Measurements from ENCODE around the gene EPB42. TPM values are rescaled to one million over a fixed set of nuclear protein-coding genes. Genes with fewer than 3 reads are reported as not detected.

EPB42 gene
- total RNA-seq, 6 donors from 2014 or later, result 0.39 TPM; not detected in 5

GRCh38 chr15:43266834-43267233, 46.0 kb upstream of the EPB42 start, which contains the start of gene TGM5:
Gene TGM5 (minus strand): TSS chr15:43266928. CDS start chr15:43266849, 79 bp downstream.
- no peak for TF ChIP-seq POLR2AphosphoS5 (IDR thresholded peaks at IDR 0.05)
- TF ChIP-seq POLR2A (IDR thresholded peaks at IDR 0.05), result no peak
- no peak for TF ChIP-seq EP300 (IDR thresholded peaks at IDR 0.05)
- TF ChIP-seq, protein P1, sequence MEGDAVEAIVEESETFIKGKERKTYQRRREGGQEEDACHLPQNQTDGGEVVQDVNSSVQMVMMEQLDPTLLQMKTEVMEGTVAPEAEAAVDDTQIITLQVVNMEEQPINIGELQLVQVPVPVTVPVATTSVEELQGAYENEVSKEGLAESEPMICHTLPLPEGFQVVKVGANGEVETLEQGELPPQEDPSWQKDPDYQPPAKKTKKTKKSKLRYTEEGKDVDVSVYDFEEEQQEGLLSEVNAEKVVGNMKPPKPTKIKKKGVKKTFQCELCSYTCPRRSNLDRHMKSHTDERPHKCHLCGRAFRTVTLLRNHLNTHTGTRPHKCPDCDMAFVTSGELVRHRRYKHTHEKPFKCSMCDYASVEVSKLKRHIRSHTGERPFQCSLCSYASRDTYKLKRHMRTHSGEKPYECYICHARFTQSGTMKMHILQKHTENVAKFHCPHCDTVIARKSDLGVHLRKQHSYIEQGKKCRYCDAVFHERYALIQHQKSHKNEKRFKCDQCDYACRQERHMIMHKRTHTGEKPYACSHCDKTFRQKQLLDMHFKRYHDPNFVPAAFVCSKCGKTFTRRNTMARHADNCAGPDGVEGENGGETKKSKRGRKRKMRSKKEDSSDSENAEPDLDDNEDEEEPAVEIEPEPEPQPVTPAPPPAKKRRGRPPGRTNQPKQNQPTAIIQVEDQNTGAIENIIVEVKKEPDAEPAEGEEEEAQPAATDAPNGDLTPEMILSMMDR (IDR thresholded peaks at IDR 0.05), result no peak
- H3K27ac ChIP-seq, result no peak within 1 kb of the TSS
- ATAC-seq (ENCODE audit: low FRiP score in 2 of 2), result no peak
- no peaks in the 10 kb centered on the region for H3K36me3 ChIP-seq
- no peaks in the 10 kb centered on the region for H3K27me3 ChIP-seq
- WGBS, 2 donors, result 70 to 71% methylated on average over 5 to 8 of the region's 8 CpGs
- no peak for DNase-seq
- no peaks in the 10 kb centered on the region for H3K4me1 ChIP-seq
- H3K9me3 ChIP-seq, result no peaks in the 10 kb centered on the region
- no peak within 1 kb of the TSS for H3K4me3 ChIP-seq

- Histone ChIP-seq H3K36me3 (no peaks in the 10 kb centered on the region), H3K27me3 (no peaks in the 10 kb centered on the region), H3K4me3 (no peak overlapping the region), H3K27ac (no peak overlapping the region), H3K9me3 (no peaks in the 10 kb centered on the region), H3K4me1 (no peaks in the 10 kb centered on the region)
- DNase-seq, result no peak
- TF ChIP-seq, protein P1 (IDR thresholded peaks at IDR 0.05), result no peak
- TF ChIP-seq POLR2AphosphoS5 (IDR thresholded peaks at IDR 0.05), result no peak
- no peak for TF ChIP-seq EP300 (IDR thresholded peaks at IDR 0.05)
- TF ChIP-seq POLR2A (IDR thresholded peaks at IDR 0.05), result no peak
- WGBS, 2 donors, result 89 to 100% methylated on average over 2 of the region's 2 CpGs
- no peak for ATAC-seq (ENCODE audit: low FRiP score in 2 of 2)
Measured at GRCh38 chr15:43266386-43266785, 45.6 kb upstream of the EPB42 start.

GRCh38 chr15:43260011-43260615, 39.3 kb upstream of the EPB42 start:
- Histone ChIP-seq H3K4me3 (no peak overlapping the region), H3K36me3 (no peaks in the 10 kb centered on the region), H3K27me3 (no peaks in the 10 kb centered on the region), H3K4me1 (no peaks in the 10 kb centered on the region), H3K9me3 (no peaks in the 10 kb centered on the region), H3K27ac (no peak overlapping the region)
- DNase-seq, result peak in 1 of 2 donors; percentile 67
- no peak for TF ChIP-seq POLR2AphosphoS5 (IDR thresholded peaks at IDR 0.05)
- WGBS, 2 donors, result 87 to 92% methylated on average over 14 of the region's 19 CpGs
- ATAC-seq (ENCODE audit: low FRiP score in 2 of 2), result no peak

DNA sequence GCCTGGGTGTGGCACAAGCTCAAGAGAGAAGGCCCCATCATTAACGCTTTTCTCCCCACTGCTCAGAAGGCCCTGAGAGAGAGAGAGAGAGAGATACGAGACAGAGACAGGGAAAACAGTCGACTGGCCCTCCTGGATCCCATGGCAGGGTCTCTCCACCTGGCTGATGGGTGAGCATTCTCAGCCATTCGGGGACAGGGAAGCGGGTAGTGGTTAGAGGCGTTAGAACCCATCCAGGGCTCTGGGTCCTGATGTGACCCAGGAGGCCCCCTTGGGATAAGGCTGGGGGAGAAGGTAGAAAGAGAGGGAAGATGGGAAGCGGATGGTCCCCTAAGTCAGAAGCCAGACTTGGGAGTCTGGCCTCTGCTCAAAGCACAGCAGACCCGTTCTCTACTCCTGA, 38.0 kb upstream of the EPB42 start:
- 83 to 86% methylated on average over 8 of the region's 8 CpGs for WGBS, 2 donors
- DNase-seq, result no peak

GRCh38 chr15:43256341-43256740, 35.5 kb upstream of the EPB42 start:
- 80 to 84% methylated on average over 5 to 7 of the region's 7 CpGs for WGBS, 2 donors
- DNase-seq (no peak), ATAC-seq (ENCODE audit: low FRiP score in 2 of 2) (no peak)
- Histone ChIP-seq H3K36me3 (no peaks in the 10 kb centered on the region), H3K27me3 (no peaks in the 10 kb centered on the region), H3K9me3 (no peaks in the 10 kb centered on the region), H3K4me1 (no peaks in the 10 kb centered on the region), H3K27ac (no peak overlapping the region), H3K4me3 (no peak overlapping the region)
- TF ChIP-seq, protein P1 (IDR thresholded peaks at IDR 0.05), result no peak
- TF ChIP-seq POLR2A (IDR thresholded peaks at IDR 0.05) (no peak), POLR2AphosphoS5 (IDR thresholded peaks at IDR 0.05) (no peak), EP300 (IDR thresholded peaks at IDR 0.05) (no peak)

More for the DNA sequence above, 38.0 kb upstream of the EPB42 start:
- Histone ChIP-seq H3K36me3 (no peaks in the 10 kb centered on the region), H3K9me3 (no peaks in the 10 kb centered on the region), H3K4me1 (no peaks in the 10 kb centered on the region), H3K27ac (no peak overlapping the region), H3K27me3 (no peaks in the 10 kb centered on the region), H3K4me3 (no peak overlapping the region)
- TF ChIP-seq EP300 (IDR thresholded peaks at IDR 0.05) (no peak), POLR2A (IDR thresholded peaks at IDR 0.05) (no peak), POLR2AphosphoS5 (IDR thresholded peaks at IDR 0.05) (no peak)
- TF ChIP-seq, protein P1 (IDR thresholded peaks at IDR 0.05), result no peak
- ATAC-seq (ENCODE audit: low FRiP score in 2 of 2), result no peak
